Endothelial cell of umbilical vein (primary cell): Measurements from ENCODE around the gene XRCC4. TPM values are rescaled to one million over a fixed set of nuclear protein-coding genes. Genes with fewer than 3 reads are reported as not detected.

Experiments
- BruUV-seq: library from RNA; stranded (reverse); fragments of 400-500 nt; replicated peaks from 2 replicates; lab custom pipeline; 2021; lab: Mats Ljungman, UMichigan
- CTCF ChIA-PET: fragments of 300-600, 350-600 bp; sonication (Branson Sonifier 250); formaldehyde crosslinking; loops from one replicate; lab custom pipeline; 2021; ENCODE audit warnings: antibody characterized with exemption, inconsistent platforms; lab: Charles Lee
- POLR2A ChIA-PET: fragments of 300-600, 350-600 bp; sonication (Branson Sonifier 250); formaldehyde crosslinking; loops from one replicate; lab custom pipeline; 2021; ENCODE audit warnings: antibody characterized with exemption, inconsistent platforms; lab: Charles Lee
- DNase-seq: peaks from one replicate; pipeline ENCODE4 v3.0.0-alpha.2; 2011; ENCODE audit warnings: low read depth, low spot score
- FAIRE-seq: peaks from 2 replicates; lab custom pipeline; 2011; peaks lifted over from hg19 to GRCh38; lab: Jason Lieb, UNC
- H2AFZ ChIP-seq: 2 replicates; pipeline ENCODE4 v1.6.0; 2012; ENCODE audit warnings: low read depth, low read length, control low read depth, inconsistent platforms
- H3K27ac ChIP-seq: 2 replicates; pipeline ENCODE4 v1.5.1; 2011; ENCODE audit warnings: low read depth, mild to moderate bottlenecking, control low read depth, low read length, moderate library complexity; ENCODE audit not compliant: insufficient read depth
- H3K27me3 ChIP-seq, 2 experiments: 2 replicates each; pipeline versions ENCODE4 v1.6.0 to v1.6.1; 2011; ENCODE audit warnings: low read length in 2 of 2, mixed read lengths in 1 of 2; ENCODE audit not compliant: control insufficient read depth in 2 of 2, insufficient read depth in 2 of 2
- H3K36me3 ChIP-seq, 2 experiments: 2 replicates in 1 of 2; 3 replicates in 1 of 2; pipeline ENCODE4 v1.5.1; 2011; ENCODE audit warnings: low read length in 2 of 2, mild to moderate bottlenecking in 1 of 2, moderate library complexity in 1 of 2; ENCODE audit not compliant: control insufficient read depth in 2 of 2, insufficient read depth in 2 of 2; ENCODE audit errors: extremely low read depth in 1 of 2
- H3K4me1 ChIP-seq: 3 replicates; pipeline ENCODE4 v1.5.1; 2011; ENCODE audit warnings: mild to moderate bottlenecking, low read length; ENCODE audit not compliant: control insufficient read depth, insufficient read depth; ENCODE audit errors: extremely low read depth
- H3K4me2 ChIP-seq: 2 replicates; pipeline ENCODE4 v1.6.1; 2011; ENCODE audit warnings: low read length, control low read depth, mixed read lengths; ENCODE audit not compliant: insufficient read depth
- H3K4me3 ChIP-seq, 3 experiments: fragments of 200-600 bp in 1 of 3; sonication (generic), shearing (Covaris generic) in 1 of 3; replicated peaks in 1 of 3; 2 replicates each; pipeline ENCODE4 v1.5.1; 2011 to 2016; ENCODE audit warnings: control low read depth in 3 of 3, low read length in 3 of 3, mild to moderate bottlenecking in 2 of 3, inconsistent platforms in 1 of 3, low read depth in 1 of 3, moderate library complexity in 1 of 3; ENCODE audit not compliant: insufficient read depth in 1 of 3
- H3K79me2 ChIP-seq: 2 replicates; pipeline ENCODE4 v1.6.0; 2012; ENCODE audit warnings: low read length, inconsistent platforms; ENCODE audit not compliant: control insufficient read depth, insufficient read depth
- H3K9ac ChIP-seq: replicated peaks from 2 replicates; pipeline ENCODE3; 2011; ENCODE audit warnings: low read length, control low read depth; ENCODE audit not compliant: insufficient read depth; ENCODE audit errors: extremely low read depth
- H3K9me1 ChIP-seq: replicated peaks from 3 replicates; pipeline ENCODE4 v1.6.0; 2011; ENCODE audit warnings: mild to moderate bottlenecking, low read length; ENCODE audit not compliant: control insufficient read depth, insufficient read depth; ENCODE audit errors: extremely low read depth
- H3K9me3 ChIP-seq: replicated peaks from 2 replicates; pipeline ENCODE4 v1.5.1; 2012; ENCODE audit warnings: low read length, inconsistent platforms; ENCODE audit not compliant: control insufficient read depth, insufficient read depth
- H4K20me1 ChIP-seq: replicated peaks from 2 replicates; pipeline ENCODE3; 2011; ENCODE audit warnings: mild to moderate bottlenecking, low read length; ENCODE audit not compliant: control insufficient read depth, insufficient read depth; ENCODE audit errors: extremely low read depth
- EZH2 ChIP-seq: IDR thresholded peaks from 2 replicates; pipeline ENCODE4 v1.6.1; 2012; ENCODE audit warnings: borderline replicate concordance, low read depth, mild to moderate bottlenecking, moderate library complexity, low read length, inconsistent platforms; ENCODE audit not compliant: severe bottlenecking
- FOS ChIP-seq: IDR thresholded peaks from 2 replicates; pipeline ENCODE4 v1.6.1; 2011; ENCODE audit warnings: mild to moderate bottlenecking, low read length, moderate library complexity, borderline replicate concordance; ENCODE audit not compliant: insufficient read depth
- GATA2 ChIP-seq: IDR thresholded peaks from 2 replicates; pipeline ENCODE4 v1.7.0; 2011; ENCODE audit warnings: low read depth, mild to moderate bottlenecking, moderate library complexity, mixed read lengths, low read length; ENCODE audit not compliant: insufficient read length, insufficient read depth
- JUN ChIP-seq: IDR thresholded peaks from 2 replicates; pipeline ENCODE4 v1.6.1; 2011; ENCODE audit warnings: borderline replicate concordance, low read depth; ENCODE audit not compliant: insufficient read length, insufficient read depth
- MAX ChIP-seq: IDR thresholded peaks from 2 replicates; pipeline ENCODE4 v1.6.1; 2011; ENCODE audit not compliant: insufficient read depth, insufficient read length
- MYC ChIP-seq: IDR thresholded peaks from one replicate; pipeline ENCODE4 v1.6.1; 2011; ENCODE audit warnings: mild to moderate bottlenecking, low read depth, low read length
- POLR2A ChIP-seq: IDR thresholded peaks from 2 replicates; pipeline ENCODE4 v1.6.1; 2012; ENCODE audit warnings: low read depth, mild to moderate bottlenecking, control low read depth, low read length
- POLR2AphosphoS5 ChIP-seq: IDR thresholded peaks from 2 replicates; pipeline ENCODE4 v1.6.1; 2012; ENCODE audit warnings: low read depth, mild to moderate bottlenecking, control low read depth, low read length, moderate library complexity; ENCODE audit not compliant: insufficient read depth
- dilution Hi-C: fragments of 300-500 bp; cut with MboI; formaldehyde crosslinking; loops from one replicate; pipeline ENCODE4 v1.15.0; 2019; ENCODE audit warnings: low sequenced_read_pairs; ENCODE audit not compliant: extremely low pct_ligation_motif_present
- intact Hi-C: fragments of 100-400 bp; cut with micrococcal nuclease; formaldehyde crosslinking; loops from one replicate; pipeline ENCODE4 v1.10.0; 2022
- polyA plus RNA-seq, 4 experiments: library from polyadenylated mRNA; depleted of rRNA in 3 of 4; stranded (reverse) in 3 of 4; unstranded in 1 of 4; fragments of >200 nt; gene quantifications; 2 replicates each; pipeline versions ENCODE4 v1.2.1 to v1.2.3, GENCODE V29; 2011 to 2012; ENCODE audit warnings: missing spikeins in 1 of 4
- total RNA-seq: library from RNA; stranded (reverse); gene quantifications from 2 replicates; pipeline ENCODE4 v1.2.3, GENCODE V29; 2021
- TF ChIP-seq, protein P1 (sequence below), 2 donors: IDR thresholded peaks; 1 replicate in 1 of 2; 2 replicates in 1 of 2; pipeline ENCODE4 v1.5.1; 2011; ENCODE audit warnings: low read length in 2 of 2, mild to moderate bottlenecking in 2 of 2, moderate library complexity in 2 of 2, control low read depth in 1 of 2, inconsistent platforms in 1 of 2, low read depth in 1 of 2; ENCODE audit not compliant: insufficient read depth in 1 of 2; ENCODE audit errors: extremely low read depth in 1 of 2

Gene XRCC4
- total and polyA plus RNA-seq, 2 donors (not counting 3 experiments of a cell fraction or from before 2014, with no cell fraction given): 1.3 to 7.7 TPM

- BruUV-seq: no TSS peak
- ChIA-PET POLR2A (no interaction called here), CTCF (no interaction called here)
- no peaks in the 10 kb centered on the region for H3K27me3 ChIP-seq
- no peak overlapping the region for H3K27ac ChIP-seq
- H3K79me2 ChIP-seq: no peaks in the 10 kb centered on the region
- dilution Hi-C loops: no loop called here
- H3K4me1 ChIP-seq: no peaks in the 10 kb centered on the region
- FAIRE-seq (no peak), DNase-seq (no peak)
- intact Hi-C loops: no loop called here
- H2AFZ ChIP-seq: no peak overlapping the region
- no peaks in the 10 kb centered on the region for H3K9me1 ChIP-seq
- no peaks in the 10 kb centered on the region for H3K9me3 ChIP-seq
- H3K4me3 ChIP-seq: no peak overlapping the region
- TF ChIP-seq MYC (no peak), JUN (no peak), POLR2AphosphoS5 (no peak), MAX (no peak), GATA2 (no peak), POLR2A (no peak), EZH2 (no peak), FOS (no peak)
- TF ChIP-seq, protein P1, sequence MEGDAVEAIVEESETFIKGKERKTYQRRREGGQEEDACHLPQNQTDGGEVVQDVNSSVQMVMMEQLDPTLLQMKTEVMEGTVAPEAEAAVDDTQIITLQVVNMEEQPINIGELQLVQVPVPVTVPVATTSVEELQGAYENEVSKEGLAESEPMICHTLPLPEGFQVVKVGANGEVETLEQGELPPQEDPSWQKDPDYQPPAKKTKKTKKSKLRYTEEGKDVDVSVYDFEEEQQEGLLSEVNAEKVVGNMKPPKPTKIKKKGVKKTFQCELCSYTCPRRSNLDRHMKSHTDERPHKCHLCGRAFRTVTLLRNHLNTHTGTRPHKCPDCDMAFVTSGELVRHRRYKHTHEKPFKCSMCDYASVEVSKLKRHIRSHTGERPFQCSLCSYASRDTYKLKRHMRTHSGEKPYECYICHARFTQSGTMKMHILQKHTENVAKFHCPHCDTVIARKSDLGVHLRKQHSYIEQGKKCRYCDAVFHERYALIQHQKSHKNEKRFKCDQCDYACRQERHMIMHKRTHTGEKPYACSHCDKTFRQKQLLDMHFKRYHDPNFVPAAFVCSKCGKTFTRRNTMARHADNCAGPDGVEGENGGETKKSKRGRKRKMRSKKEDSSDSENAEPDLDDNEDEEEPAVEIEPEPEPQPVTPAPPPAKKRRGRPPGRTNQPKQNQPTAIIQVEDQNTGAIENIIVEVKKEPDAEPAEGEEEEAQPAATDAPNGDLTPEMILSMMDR (IDR thresholded peaks at IDR 0.05; ENCODE audit: extremely low read depth in 1 of 2, insufficient read depth in 1 of 2, low read depth in 1 of 2, low read length in 2 of 2): no peak
- H3K9ac ChIP-seq: no peak overlapping the region
- H3K4me2 ChIP-seq: no peak overlapping the region
- H4K20me1 ChIP-seq: no peaks in the 10 kb centered on the region
- no peaks in the 10 kb centered on the region for H3K36me3 ChIP-seq
Observed at GRCh38 chr5:83362526-83362925, 285.2 kb downstream of the XRCC4 start.
